H9 (cell line): Measurements from ENCODE around the gene LHFPL5. TPM values are rescaled to one million over a fixed set of nuclear protein-coding genes. Genes with fewer than 3 reads are reported as not detected.

Experiments
- DNase-seq: peaks from one replicate; pipeline ENCODE4 v3.0.0-alpha.2; 2017
- H2AFZ ChIP-seq: one replicate; pipeline ENCODE4 v1.6.1; 2013; ENCODE audit warnings: mild to moderate bottlenecking, low read length, control low read depth, moderate library complexity
- H2AK5ac ChIP-seq: 2 replicates; pipeline ENCODE4 v1.6.1; 2013; ENCODE audit warnings: low read length, control low read depth, mixed read lengths; ENCODE audit not compliant: insufficient read length
- H2BK120ac ChIP-seq: one replicate; pipeline ENCODE4 v1.6.1; 2013; ENCODE audit warnings: low read depth, mild to moderate bottlenecking, low read length, control low read depth, inconsistent platforms; ENCODE audit not compliant: poor library complexity, severe bottlenecking
- H2BK12ac ChIP-seq: 2 replicates; pipeline ENCODE4 v1.6.1; 2013; ENCODE audit warnings: low read length, control low read depth, mixed read lengths, low read depth; ENCODE audit not compliant: insufficient read length
- H2BK15ac ChIP-seq: 2 replicates; pipeline ENCODE4 v1.6.1; 2013; ENCODE audit warnings: low read depth, low read length, control low read depth
- H2BK20ac ChIP-seq: one replicate; pipeline ENCODE4 v1.6.1; 2013; ENCODE audit warnings: low read depth, mild to moderate bottlenecking, low read length, control low read depth, inconsistent platforms; ENCODE audit not compliant: poor library complexity, severe bottlenecking
- H2BK5ac ChIP-seq: 2 replicates; pipeline ENCODE4 v1.6.1; 2013; ENCODE audit warnings: low read length, control low read depth, mixed read lengths; ENCODE audit not compliant: insufficient read length
- H3K14ac ChIP-seq: 2 replicates; pipeline ENCODE4 v1.6.1; 2013; ENCODE audit warnings: low read length, control low read depth; ENCODE audit not compliant: insufficient read depth
- H3K18ac ChIP-seq: 2 replicates; pipeline ENCODE4 v1.6.1; 2013; ENCODE audit warnings: low read depth, mild to moderate bottlenecking, mixed read lengths, low read length, control low read depth; ENCODE audit not compliant: insufficient read length
- H3K23ac ChIP-seq: 2 replicates; pipeline ENCODE4 v1.6.1; 2013; ENCODE audit warnings: low read length, control low read depth, mixed read lengths, low read depth; ENCODE audit not compliant: insufficient read length
- H3K23me2 ChIP-seq: 2 replicates; pipeline ENCODE4 v1.6.1; 2013; ENCODE audit warnings: low read depth, mild to moderate bottlenecking, mixed read lengths, low read length, control low read depth; ENCODE audit not compliant: insufficient read length, poor library complexity, severe bottlenecking
- H3K27ac ChIP-seq: 2 replicates; pipeline ENCODE4 v1.5.1; 2013; ENCODE audit warnings: low read length, control low read depth, mixed read lengths, low read depth; ENCODE audit not compliant: insufficient read length
- H3K27me3 ChIP-seq: 2 replicates; pipeline ENCODE4 v1.6.1; 2013; ENCODE audit warnings: low read length, control low read depth, inconsistent platforms; ENCODE audit not compliant: insufficient read depth
- H3K4ac ChIP-seq: 2 replicates; pipeline ENCODE4 v1.6.1; 2013; ENCODE audit warnings: low read depth, mild to moderate bottlenecking, control low read depth, inconsistent platforms, low read length, moderate library complexity
- H3K4me1 ChIP-seq: 2 replicates; pipeline ENCODE4 v1.6.1; 2013; ENCODE audit warnings: low read length, control low read depth, inconsistent platforms; ENCODE audit not compliant: insufficient read depth
- H3K4me2 ChIP-seq: 2 replicates; pipeline ENCODE4 v1.6.1; 2013; ENCODE audit warnings: low read length, control low read depth, mixed read lengths; ENCODE audit not compliant: insufficient read length, insufficient read depth
- H3K56ac ChIP-seq: 2 replicates; pipeline ENCODE4 v1.6.1; 2013; ENCODE audit warnings: low read depth, mild to moderate bottlenecking, mixed read lengths, low read length, control low read depth; ENCODE audit not compliant: insufficient read length
- H3K79me1 ChIP-seq: 2 replicates; pipeline ENCODE4 v1.6.1; 2013; ENCODE audit warnings: low read depth, mild to moderate bottlenecking, moderate library complexity, low read length, control low read depth, inconsistent platforms; ENCODE audit not compliant: insufficient read depth, poor library complexity, severe bottlenecking
- H3K79me2 ChIP-seq: 2 replicates; pipeline ENCODE4 v1.6.1; 2013; ENCODE audit warnings: low read length, control low read depth, inconsistent platforms; ENCODE audit not compliant: insufficient read depth
- H3K9ac ChIP-seq: 2 replicates; pipeline ENCODE4 v1.6.1; 2013; ENCODE audit warnings: low read length, control low read depth, mixed read lengths; ENCODE audit not compliant: insufficient read length; ENCODE audit errors: extremely low read depth
- H3K9me3 ChIP-seq: one replicate; pipeline ENCODE4 v1.6.1; 2013; ENCODE audit warnings: low read depth, low read length, inconsistent platforms; ENCODE audit not compliant: control insufficient read depth
- H3T11ph ChIP-seq: one replicate; pipeline ENCODE4 v1.6.1; 2013; ENCODE audit warnings: mild to moderate bottlenecking, low read length, control low read depth, inconsistent platforms
- H4K20me1 ChIP-seq: one replicate; pipeline ENCODE4 v1.6.1; 2013; ENCODE audit not compliant: control insufficient read depth, insufficient read length, insufficient read depth
- H4K5ac ChIP-seq: 2 replicates; pipeline ENCODE4 v1.6.1; 2013; ENCODE audit warnings: low read depth, mild to moderate bottlenecking, mixed read lengths, low read length, control low read depth; ENCODE audit not compliant: insufficient read length
- H4K8ac ChIP-seq: replicated peaks from 2 replicates; pipeline ENCODE4 v1.6.1; 2013; ENCODE audit warnings: low read length, control low read depth, mixed read lengths, low read depth; ENCODE audit not compliant: insufficient read length
- H4K91ac ChIP-seq: 2 replicates; pipeline ENCODE4 v1.6.1; 2013; ENCODE audit warnings: low read depth, mild to moderate bottlenecking, moderate library complexity, mixed read lengths, low read length, control low read depth; ENCODE audit not compliant: insufficient read length
- H3K27ac Mint-ChIP-seq, 3 experiments: 2 replicates in 2 of 3; 3 replicates in 1 of 3; pipeline ENCODE4 v1.8.0; 2020 to 2021; ENCODE audit warnings: mixed read lengths in 3 of 3, mild to moderate bottlenecking in 1 of 3, moderate library complexity in 1 of 3
- H3K27me3 Mint-ChIP-seq: 2 replicates; pipeline ENCODE4 v1.8.0; 2021; ENCODE audit warnings: low read depth, mild to moderate bottlenecking, moderate library complexity, mixed read lengths
- H3K36me3 Mint-ChIP-seq, 3 experiments: 2 replicates in 2 of 3; 3 replicates in 1 of 3; pipeline ENCODE4 v1.8.0; 2020 to 2021; ENCODE audit warnings: low read depth in 3 of 3, mixed read lengths in 3 of 3; ENCODE audit not compliant: insufficient read depth in 1 of 3
- H3K4me1 Mint-ChIP-seq, 2 experiments: 2 replicates each; pipeline ENCODE4 v1.8.0; 2020; ENCODE audit warnings: mixed read lengths in 2 of 2
- H3K4me3 Mint-ChIP-seq, 2 experiments: 2 replicates in 1 of 2; 3 replicates in 1 of 2; pipeline ENCODE4 v1.8.0; 2020 to 2021; ENCODE audit warnings: mild to moderate bottlenecking in 2 of 2, mixed read lengths in 2 of 2, moderate library complexity in 1 of 2
- H3K9me3 Mint-ChIP-seq, 2 experiments: 2 replicates in 1 of 2; 3 replicates in 1 of 2; pipeline ENCODE4 v1.8.0; 2020; ENCODE audit warnings: mild to moderate bottlenecking in 2 of 2, mixed read lengths in 2 of 2, moderate library complexity in 1 of 2
- WGBS: extraction: QIAGEN DNeasy Blood & Tissue Kit; methylation state at CpG from one replicate; pipeline ENCODE4 v1.1.7; 2013; ENCODE audit warnings: missing lambda C conversion rate, low lambda C conversion rate, mixed read lengths; ENCODE audit not compliant: insufficient read length; ENCODE audit errors: extremely low coverage; 5-methylcytosine and 5-hydroxymethylcytosine counted together
- total RNA-seq: library from RNA; stranded (reverse); gene quantifications from 2 replicates; pipeline ENCODE4 v1.2.1, GENCODE V29; 2021
- TF ChIP-seq, protein P1 (sequence below): fragments of 200-600 bp; sonication (generic); conservative IDR thresholded peaks from 3 replicates; pipeline ENCODE4 v1.8.0; 2021; ENCODE audit warnings: antibody characterized with exemption, mild to moderate bottlenecking

Gene LHFPL5
- total RNA-seq, 1 experiment from 2014 or later, result not detected

DNA sequence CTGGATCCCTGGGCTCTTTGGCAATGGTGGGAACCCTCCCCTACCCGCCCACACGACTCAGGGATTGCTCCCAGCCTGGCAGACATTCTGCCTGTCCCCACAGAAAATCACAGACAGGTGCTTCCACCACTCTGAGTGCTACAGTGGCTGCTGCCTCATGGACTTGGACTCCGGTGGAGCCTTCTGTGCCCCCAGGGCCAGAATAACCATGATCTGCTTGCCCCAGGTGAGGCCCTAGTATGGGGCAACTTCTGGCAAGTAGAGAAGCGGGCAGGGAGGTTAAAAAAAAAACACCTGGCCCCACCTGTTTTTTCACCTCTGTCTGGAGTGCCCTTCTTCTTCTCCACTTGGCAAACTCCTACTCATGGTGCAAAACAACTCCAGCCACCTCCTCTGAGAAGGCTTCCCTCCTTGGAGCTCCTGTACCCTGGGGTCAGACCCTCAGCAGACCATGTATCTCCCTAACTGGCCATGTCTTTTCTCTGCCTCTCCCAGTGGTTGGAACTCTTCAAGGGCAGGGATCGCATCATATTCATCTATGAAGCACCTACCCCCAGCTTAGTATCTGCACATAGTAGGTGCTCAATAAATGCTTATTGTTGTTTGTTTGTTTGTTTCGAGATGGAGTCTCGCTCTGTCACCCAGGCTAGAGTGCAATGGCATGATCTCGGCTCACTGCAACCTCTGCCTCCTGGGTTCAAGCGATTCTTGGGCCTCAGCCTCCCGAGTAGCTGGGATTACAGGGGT lies 27.6 kb upstream of the LHFPL5 start:
- H4K8ac ChIP-seq, result no peak overlapping the region
- no peak overlapping the region for H2AFZ ChIP-seq
- no peaks in the 10 kb centered on the region for H3K4me1 ChIP-seq
- no CpG with 5 or more reads among the region's 10 CpGs for WGBS
- H3K9me3 ChIP-seq, result no peaks in the 10 kb centered on the region
- H2BK20ac ChIP-seq, result no peak overlapping the region
- no peak overlapping the region for H3K9ac ChIP-seq
- H2AK5ac ChIP-seq, result no peak overlapping the region
- H4K91ac ChIP-seq, result no peak overlapping the region
- H3K27me3 Mint-ChIP-seq, result peaks cover 23% of the 10 kb centered on the region
- H2BK5ac ChIP-seq, result no peak overlapping the region
- no peaks in the 10 kb centered on the region for H3K27me3 ChIP-seq
- H3K4me3 Mint-ChIP-seq, result peak overlapping the region; percentile 50 to 66
- no peaks in the 10 kb centered on the region for H4K20me1 ChIP-seq
- H3K56ac ChIP-seq, result no peak overlapping the region
- no peak for DNase-seq
- H4K5ac ChIP-seq, result no peak overlapping the region
- H3K79me1 ChIP-seq, result no peaks in the 10 kb centered on the region
- no peak overlapping the region for H3K27ac Mint-ChIP-seq
- H3K36me3 Mint-ChIP-seq, result no peaks in the 10 kb centered on the region; a peak in 1 of 7 replicates
- peaks cover 3% of the 10 kb centered on the region for H3K23me2 ChIP-seq
- H3K18ac ChIP-seq, result no peak overlapping the region
- H3K4me2 ChIP-seq, result no peak overlapping the region
- no peak overlapping the region for H3K27ac ChIP-seq
- no peaks in the 10 kb centered on the region for H3K79me2 ChIP-seq
- no peak overlapping the region for H3K4ac ChIP-seq
- H2BK15ac ChIP-seq, result no peak overlapping the region
- peaks cover 13 to 14% of the 10 kb centered on the region in 2 experiments for H3K4me1 Mint-ChIP-seq
- TF ChIP-seq, protein P1, sequence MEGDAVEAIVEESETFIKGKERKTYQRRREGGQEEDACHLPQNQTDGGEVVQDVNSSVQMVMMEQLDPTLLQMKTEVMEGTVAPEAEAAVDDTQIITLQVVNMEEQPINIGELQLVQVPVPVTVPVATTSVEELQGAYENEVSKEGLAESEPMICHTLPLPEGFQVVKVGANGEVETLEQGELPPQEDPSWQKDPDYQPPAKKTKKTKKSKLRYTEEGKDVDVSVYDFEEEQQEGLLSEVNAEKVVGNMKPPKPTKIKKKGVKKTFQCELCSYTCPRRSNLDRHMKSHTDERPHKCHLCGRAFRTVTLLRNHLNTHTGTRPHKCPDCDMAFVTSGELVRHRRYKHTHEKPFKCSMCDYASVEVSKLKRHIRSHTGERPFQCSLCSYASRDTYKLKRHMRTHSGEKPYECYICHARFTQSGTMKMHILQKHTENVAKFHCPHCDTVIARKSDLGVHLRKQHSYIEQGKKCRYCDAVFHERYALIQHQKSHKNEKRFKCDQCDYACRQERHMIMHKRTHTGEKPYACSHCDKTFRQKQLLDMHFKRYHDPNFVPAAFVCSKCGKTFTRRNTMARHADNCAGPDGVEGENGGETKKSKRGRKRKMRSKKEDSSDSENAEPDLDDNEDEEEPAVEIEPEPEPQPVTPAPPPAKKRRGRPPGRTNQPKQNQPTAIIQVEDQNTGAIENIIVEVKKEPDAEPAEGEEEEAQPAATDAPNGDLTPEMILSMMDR, result no peak
- no peak overlapping the region for H2BK12ac ChIP-seq
- H3K9me3 Mint-ChIP-seq, result no peaks in the 10 kb centered on the region
- H3K23ac ChIP-seq, result no peak overlapping the region
- no peak overlapping the region for H3T11ph ChIP-seq
- H3K14ac ChIP-seq, result no peak overlapping the region
- H2BK120ac ChIP-seq, result no peak overlapping the region
